K562 (cell line): Measurements from ENCODE around the gene SPANXN1. TPM values are rescaled to one million over a fixed set of nuclear protein-coding genes. Genes with fewer than 3 reads are reported as not detected.
"Not testable (repeated sequence)": the region's sequence is repeated elsewhere in the genome, so short reads cannot be mapped to it uniquely, and the experiment has no call there.

Source experiments
- ATAC-seq: fragments of 200-7000 bp; cut with Tn5 transposase; 3 replicates; pipeline ENCODE4 v1.9.1; 2020; ENCODE audit warnings: moderate library complexity
- Bru-seq: library from RNA; stranded (reverse); fragments of 400-500 nt; gene quantifications from one replicate; lab custom pipeline; 2021; lab: Mats Ljungman, UMichigan
- BruChase-seq, 2 experiments: library from RNA; stranded (reverse); fragments of 400-500 nt; gene quantifications; one replicate each; lab custom pipeline; 2021; lab: Mats Ljungman, UMichigan
- BruUV-seq: library from RNA; stranded (reverse); fragments of 400-500 nt; replicated peaks from 2 replicates; lab custom pipeline; 2021; lab: Mats Ljungman, UMichigan
- CTCF ChIA-PET: fragments of 300-600 bp; formaldehyde crosslinking; extraction: SDS; loops from one replicate; lab custom pipeline; 2021; ENCODE audit warnings: low intra/inter-chr PET ratio; lab: Yijun Ruan, JAX
- POLR2A ChIA-PET: fragments of 300-600, 350-650 bp; sonication (Branson Sonifier 250); formaldehyde crosslinking; extraction: SDS; loops from one replicate; lab custom pipeline; 2021; ENCODE audit warnings: antibody characterized with exemption, inconsistent platforms; lab: Yijun Ruan, JAX
- DNase-seq, 4 experiments: peaks; one replicate each; pipeline versions ENCODE4 v3.0.0 to v3.0.0-alpha.2; 2011 to 2018; ENCODE audit warnings: low spot score in 3 of 4, mixed read lengths in 3 of 4; ENCODE audit errors: extremely low read depth in 1 of 4
- FAIRE-seq: peaks from 2 replicates; lab custom pipeline; 2011; peaks lifted over from hg19 to GRCh38; lab: Jason Lieb, UNC
- H2AFZ ChIP-seq: 2 replicates; pipeline ENCODE4 v1.6.0; 2011; ENCODE audit warnings: low read depth, low read length, control low read depth, inconsistent platforms
- H3K27ac ChIP-seq: fragments of 200-600 bp; 3 replicates; pipeline ENCODE4 v1.8.0; 2011; ENCODE audit warnings: low read depth, mild to moderate bottlenecking, control low read depth, inconsistent platforms, low read length, moderate library complexity, mixed read lengths; ENCODE audit errors: extremely low read depth
- H3K27me3 ChIP-seq, 2 experiments: fragments of 300-600 bp in 1 of 2; 2 replicates in 1 of 2; 3 replicates in 1 of 2; pipeline versions ENCODE4 v1.6.0 to v1.8.0; 2011; ENCODE audit warnings: inconsistent platforms in 2 of 2, low read length in 2 of 2, mild to moderate bottlenecking in 1 of 2, mixed read lengths in 1 of 2, moderate library complexity in 1 of 2; ENCODE audit not compliant: control insufficient read depth in 2 of 2, insufficient read depth in 2 of 2
- H3K36me3 ChIP-seq: fragments of 300-600 bp; 3 replicates; pipeline ENCODE4 v1.8.0; 2011; ENCODE audit warnings: mild to moderate bottlenecking, low read length, inconsistent platforms; ENCODE audit not compliant: control insufficient read depth, insufficient read depth
- H3K4me1 ChIP-seq, 2 experiments: fragments of 200-600 bp in 1 of 2; replicated peaks in 1 of 2; 2 replicates in 1 of 2; 3 replicates in 1 of 2; pipeline versions ENCODE4 v1.5.1 to v1.8.0; 2011; ENCODE audit warnings: inconsistent platforms in 2 of 2, low read length in 2 of 2, mild to moderate bottlenecking in 1 of 2, mixed read lengths in 1 of 2, moderate library complexity in 1 of 2; ENCODE audit not compliant: control insufficient read depth in 2 of 2, insufficient read depth in 2 of 2
- H3K4me2 ChIP-seq: 2 replicates; pipeline ENCODE4 v1.6.1; 2011; ENCODE audit warnings: low read length, control low read depth, inconsistent platforms, mixed read lengths; ENCODE audit not compliant: insufficient read depth
- H3K4me3 ChIP-seq: fragments of 200-600 bp; sonication (generic), shearing (Covaris generic); 2 replicates; pipeline ENCODE4 v1.5.1; 2016; ENCODE audit warnings: control low read depth, inconsistent platforms
- H3K79me2 ChIP-seq: fragments of 200-600 bp; 3 replicates; pipeline ENCODE4 v1.8.0; 2011; ENCODE audit warnings: low read length, inconsistent platforms; ENCODE audit not compliant: control insufficient read depth, insufficient read depth
- H3K9ac ChIP-seq, 2 experiments: 2 replicates each; pipeline versions ENCODE4 v1.6.0 to v1.6.1; 2011; ENCODE audit warnings: low read depth in 2 of 2, low read length in 2 of 2, control low read depth in 1 of 2, inconsistent platforms in 1 of 2, mild to moderate bottlenecking in 1 of 2, mixed read lengths in 1 of 2; ENCODE audit not compliant: insufficient read depth in 1 of 2
- H3K9me1 ChIP-seq: one replicate; pipeline ENCODE4 v1.6.0; 2011; ENCODE audit warnings: inconsistent platforms, mild to moderate bottlenecking, low read length, moderate library complexity; ENCODE audit not compliant: control insufficient read depth, insufficient read depth
- H3K9me3 ChIP-seq: replicated peaks from 2 replicates; pipeline ENCODE4 v1.5.1; 2011; ENCODE audit warnings: low read depth, low read length, inconsistent platforms; ENCODE audit not compliant: control insufficient read depth, insufficient read depth
- H4K20me1 ChIP-seq: replicated peaks from 2 replicates; pipeline ENCODE4 v1.6.1; 2011; ENCODE audit warnings: low read length, inconsistent platforms, mixed read lengths; ENCODE audit not compliant: control insufficient read depth, insufficient read depth
- CEBPG ChIP-seq, 3 experiments: fragments of 200-800 bp in 1 of 3; sonication (Bioruptor generic) in 1 of 3; sonication (generic) in 1 of 3; formaldehyde crosslinking in 1 of 3; IDR thresholded peaks in 2 of 3; conservative IDR thresholded peaks in 1 of 3; 2 replicates each; pipeline versions ENCODE4 v1.6.1 to v1.8.0; 2016 to 2022; ENCODE audit warnings: missing compliant biosample characterization in 2 of 3, missing genetic modification characterization in 2 of 3, mild to moderate bottlenecking in 1 of 3, missing genetic modification reagents in 1 of 3
- NFXL1 ChIP-seq: fragments of 450-650 bp; formaldehyde crosslinking; IDR thresholded peaks from 2 replicates; pipeline ENCODE4 v1.4.0; 2021; ENCODE audit warnings: mild to moderate bottlenecking
- RCOR1 ChIP-seq, 2 experiments: IDR thresholded peaks; 2 replicates each; pipeline ENCODE4 v1.6.1; 2012; ENCODE audit warnings: low read depth in 2 of 2, low read length in 2 of 2, borderline replicate concordance in 1 of 2, improper control_type of control experiment in 1 of 2
- SIRT6 ChIP-seq: IDR thresholded peaks from one replicate; pipeline ENCODE4 v1.6.1; 2012; ENCODE audit warnings: low read depth, mild to moderate bottlenecking, control low read depth, inconsistent platforms, low read length, moderate library complexity
- XRCC4 ChIP-seq: IDR thresholded peaks from one replicate; pipeline ENCODE4 v1.6.1; 2011; ENCODE audit not compliant: insufficient read depth, insufficient read length; ENCODE audit errors: extremely low read depth
- ZBTB17 ChIP-seq: fragments of 450-650 bp; formaldehyde crosslinking; IDR thresholded peaks from 2 replicates; pipeline ENCODE4 v1.4.0; 2020; ENCODE audit warnings: mild to moderate bottlenecking
- ZNF274 ChIP-seq: IDR thresholded peaks from 2 replicates; pipeline ENCODE4 v1.6.1; 2011; ENCODE audit warnings: low read depth, mild to moderate bottlenecking, low read length, moderate library complexity, borderline replicate concordance
- WGBS: fragments of 100-300 bp; shearing (Covaris generic); methylation state at CpG from one replicate; pipeline ENCODE4 v1.1.6; 2016; ENCODE audit warnings: low coverage, mixed read lengths; ENCODE audit not compliant: insufficient coverage; ENCODE audit errors: missing lambda C conversion rate; 5-methylcytosine and 5-hydroxymethylcytosine counted together
- in situ Hi-C: fragments of 300-500 bp; cut with MboI; formaldehyde crosslinking; loops from 4 replicates; pipeline ENCODE4 v1.15.0; 2018; ENCODE audit warnings: inconsistent platforms, mixed read lengths
- intact Hi-C: fragments of 100-400 bp; cut with micrococcal nuclease; formaldehyde crosslinking; loops from 2 replicates; pipeline ENCODE4 v1.14.2; 2022
- long read RNA-seq, 3 experiments: library from polyadenylated mRNA in 2 of 3; library from RNA in 1 of 3; unstranded in 2 of 3; stranded (forward) in 1 of 3; transcript quantifications; one replicate each; pipeline ENCODE4 v2.0.0, GENCODE V29; 2019 to 2022
- polyA minus RNA-seq, 3 experiments: library from RNA; depleted of rRNA, polyadenylated mRNA; stranded (reverse); fragments of >200 nt; gene quantifications; 2 replicates each; pipeline ENCODE4 v1.2.3, GENCODE V29; 2011
- polyA plus RNA-seq, 8 experiments: library from polyadenylated mRNA; depleted of rRNA in 4 of 8; stranded (reverse) in 5 of 8; unstranded in 3 of 8; fragments of >200 nt; fragmentation: Nextera tagmentation in 2 of 8; fragmentation: Illumina TruSeq in 1 of 8; extraction: Ambion mirVana in 2 of 8; extraction: Trizol in 1 of 8; gene quantifications; 2 replicates each; pipeline versions ENCODE4 v1.2.1 to v1.2.3, GENCODE V29; 2011 to 2014; ENCODE audit warnings: inconsistent platforms in 1 of 8, missing spikeins in 1 of 8
- total RNA-seq, 7 experiments: library from RNA; depleted of rRNA in 6 of 7; stranded (reverse); fragments of >200 nt in 6 of 7; fragmentation: Illumina TruSeq in 2 of 7; extraction: Trizol in 2 of 7; gene quantifications; 2 replicates each; pipeline versions ENCODE4 v1.2.1 to v1.2.3, GENCODE V29; 2011 to 2021; ENCODE audit warnings: low replicate concordance in 1 of 7

The SPANXN1 gene, protein sequence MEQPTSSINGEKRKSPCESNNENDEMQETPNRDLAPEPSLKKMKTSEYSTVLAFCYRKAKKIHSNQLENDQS
- not detected in 2 replicates for total RNA-seq (2011; cell fraction: chromatin; rRNA removed; ENCODE audit: low replicate concordance)
- not detected in 2 replicates for total RNA-seq (2011; cell fraction: nucleolus; rRNA removed)
- not detected in 2 replicates for total RNA-seq (2011; cell fraction: nucleoplasm; rRNA removed)
- total RNA-seq (2014; rRNA removed) (not detected in 2 replicates), total RNA-seq (2014; rRNA removed; fragmentation: Illumina TruSeq; extraction: Trizol) (not detected in 2 replicates), total RNA-seq (2015; rRNA removed; fragmentation: Illumina TruSeq; extraction: Trizol) (not detected in 2 replicates), total RNA-seq (2021) (not detected in 2 replicates), polyA plus RNA-seq (2011; rRNA removed) (not detected in 2 replicates), polyA plus RNA-seq (2014; fragmentation: Illumina TruSeq; extraction: Trizol) (not detected in 2 replicates), polyA plus RNA-seq (2014; fragmentation: Nextera tagmentation; extraction: Ambion mirVana) (not detected), polyA plus RNA-seq (2014; rRNA removed) (not detected in 2 replicates), polyA minus RNA-seq (2011; rRNA and poly(A)+ RNA removed) (not detected in 2 replicates), Bru-seq, nascent RNA (not detected), BruChase-seq, experiment 1, labeled RNA remaining after a 2-hour chase (not detected), BruChase-seq, experiment 2, labeled RNA remaining after a 6-hour chase (not detected)
- not detected in 2 replicates for polyA plus RNA-seq (2011; cell fraction: cytosol; rRNA removed)
- not detected in 2 replicates for polyA plus RNA-seq (2011; cell fraction: nucleus; rRNA removed)
- 0.07 TPM in 1 of 2 replicates, not detected in the other for polyA plus RNA-seq (2012)
- polyA minus RNA-seq (2011; cell fraction: cytosol; rRNA and poly(A)+ RNA removed), result not detected in 2 replicates
- polyA minus RNA-seq (2011; cell fraction: nucleus; rRNA and poly(A)+ RNA removed), result not detected in 2 replicates
- long read RNA-seq, experiment 1, result 0 reads
- long read RNA-seq, experiment 2, result 0 reads
- long read RNA-seq, experiment 3, result 0 reads

- intact Hi-C loops, H2AFZ ChIP-seq, H4K20me1 ChIP-seq, H3K27me3 ChIP-seq, H3K4me1 ChIP-seq, H3K27ac ChIP-seq, H3K9ac ChIP-seq, CTCF ChIA-PET, ATAC-seq, POLR2A ChIA-PET, H3K4me3 ChIP-seq, DNase-seq, H3K4me2 ChIP-seq, FAIRE-seq, H3K36me3 ChIP-seq, H3K79me2 ChIP-seq, in situ Hi-C loops, H3K9me3 ChIP-seq, H3K9me1 ChIP-seq, BruUV-seq: not testable (repeated sequence)
- WGBS, result 0% methylated on average over 4 of the region's 4 CpGs
Observed at GRCh38 chrX:145247203-145247602, at the start of gene SPANXN1. SPANXN1 (plus strand) TSS chrX:145247503; CDS start chrX:145247587, 84 bp downstream.

DNA sequence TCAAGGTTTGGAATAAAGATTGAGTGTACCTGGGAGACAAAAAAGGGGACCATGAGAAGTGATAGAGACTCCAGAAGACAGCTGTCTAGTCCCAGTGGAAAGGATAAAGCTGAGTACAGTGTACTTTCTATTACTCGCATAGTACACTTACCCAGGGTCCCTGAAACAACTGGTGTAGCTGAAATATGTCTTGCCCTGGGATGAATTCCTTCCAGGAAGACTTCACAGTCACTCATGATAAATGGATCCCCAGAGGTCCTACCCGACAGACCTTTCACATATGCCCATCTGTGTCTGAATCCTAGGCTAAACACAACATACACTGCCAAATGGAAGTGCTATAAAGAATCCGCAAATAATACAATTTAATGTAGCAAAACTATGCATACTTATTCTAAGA lies 48.2 kb upstream of the SPANXN1 start:
- BruUV-seq, result no TSS peak
- no peak overlapping the region for H3K4me2 ChIP-seq
- H3K9me3 ChIP-seq, result no peaks in the 10 kb centered on the region
- no peaks in the 10 kb centered on the region for H4K20me1 ChIP-seq
- no peaks in the 10 kb centered on the region for H3K9me1 ChIP-seq
- no peak for TF ChIP-seq NFXL1 (CRISPR knock-in tag)
- TF ChIP-seq ZNF274, result no peak
- TF ChIP-seq RCOR1 (IDR thresholded peaks at IDR 0.05; ENCODE audit: borderline replicate concordance in 1 of 2, low read depth in 2 of 2, low read length in 2 of 2), result no peak
- TF ChIP-seq CEBPG (CRISPR knock-in tag; IDR thresholded peaks at IDR 0.05), result no peak
- no peak for TF ChIP-seq CEBPG (tag; conservative IDR thresholded peaks at IDR 0.05 in 1 of 2, IDR thresholded peaks at IDR 0.05 in 1 of 2)
- no peak for TF ChIP-seq SIRT6
- TF ChIP-seq XRCC4, result no peak
- TF ChIP-seq ZBTB17 (CRISPR knock-in tag), result no peak
- H2AFZ ChIP-seq, result no peak overlapping the region
- ChIA-PET CTCF (no interaction called here), POLR2A (no interaction called here)
- no peaks in the 10 kb centered on the region for H3K4me1 ChIP-seq
- no peak for FAIRE-seq
- intact Hi-C loops (no loop called here), in situ Hi-C loops (no loop called here)
- H3K27ac ChIP-seq, result no peak overlapping the region
- H3K36me3 ChIP-seq, result no peaks in the 10 kb centered on the region
- 3% methylated on average over 3 of the region's 3 CpGs for WGBS
- no peak for ATAC-seq
- H3K4me3 ChIP-seq, result no peak overlapping the region
- H3K27me3 ChIP-seq, result no peaks in the 10 kb centered on the region
- no peaks in the 10 kb centered on the region for H3K79me2 ChIP-seq
- DNase-seq, result no peak
- H3K9ac ChIP-seq, result no peak overlapping the region
